Bone marrow (tissue), 2 donors: Measurements from ENCODE around the gene HAND2.

Experiments used
- DNase-seq, 2 donors: peaks; one replicate each; lab custom pipeline; 2025; lab: John Stamatoyannopoulos, UW

HAND2 gene

GRCh38 chr4:173536808-173537429 is 6.9 kb upstream of the HAND2 start:
- no peak for DNase-seq

- DNase-seq: no peak
These were observed 5.9 kb upstream of the HAND2 start for GRCh38 chr4:173535957-173536356.

GRCh38 chr4:173535165-173535902 is 5.3 kb upstream of the HAND2 start:
- no peak for DNase-seq

- no peak for DNase-seq
These were observed 4.4 kb upstream of the HAND2 start for GRCh38 chr4:173534434-173534833.

GRCh38 chr4:173532725-173533511 is 2.9 kb upstream of the HAND2 start:
- DNase-seq: no peak

- no peak for DNase-seq
These were observed 1.3 kb upstream of the HAND2 start for GRCh38 chr4:173531086-173531965.

GRCh38 chr4:173530326-173531085 is 477 bp upstream of the HAND2 start:
- DNase-seq: no peak

GRCh38 chr4:173528378-173529321 is 1.4 kb downstream of the HAND2 start:
- no peak for DNase-seq

GRCh38 chr4:173527103-173527891 is 2.7 kb downstream of the HAND2 start:
- DNase-seq: no peak

GRCh38 chr4:173526724-173527102 is 3.3 kb downstream of the HAND2 start:
- no peak for DNase-seq

- DNase-seq: no peak
These were observed 4.0 kb downstream of the HAND2 start for GRCh38 chr4:173526027-173526482.

GRCh38 chr4:173525118-173526011 is 4.7 kb downstream of the HAND2 start:
- no peak for DNase-seq

GRCh38 chr4:173524218-173525117 is 5.6 kb downstream of the HAND2 start:
- DNase-seq: no peak

GRCh38 chr4:173522951-173523395 is 7.1 kb downstream of the HAND2 start:
- DNase-seq: no peak

- no peak for DNase-seq
These were observed 7.7 kb downstream of the HAND2 start for GRCh38 chr4:173522160-173522950.
